Hepatocyte (in vitro differentiated cells): ENCODE data around the gene ARHGAP42.

Experiments
- EZH2phosphoT487 ChIP-seq: fragments of 200-600 bp; sonication (generic); IDR thresholded peaks from one replicate; pipeline ENCODE4 v1.6.1; 2018; ENCODE audit warnings: antibody characterized with exemption, mild to moderate bottlenecking, low read depth, moderate library complexity; ENCODE audit not compliant: unreplicated experiment, severe bottlenecking
- TF ChIP-seq, protein P1 (sequence below): fragments of 200-600 bp; sonication (generic); IDR thresholded peaks from 2 replicates; pipeline ENCODE4 v1.5.1; 2016; ENCODE audit warnings: antibody characterized with exemption, mild to moderate bottlenecking; ENCODE audit not compliant: poor library complexity

DNA sequence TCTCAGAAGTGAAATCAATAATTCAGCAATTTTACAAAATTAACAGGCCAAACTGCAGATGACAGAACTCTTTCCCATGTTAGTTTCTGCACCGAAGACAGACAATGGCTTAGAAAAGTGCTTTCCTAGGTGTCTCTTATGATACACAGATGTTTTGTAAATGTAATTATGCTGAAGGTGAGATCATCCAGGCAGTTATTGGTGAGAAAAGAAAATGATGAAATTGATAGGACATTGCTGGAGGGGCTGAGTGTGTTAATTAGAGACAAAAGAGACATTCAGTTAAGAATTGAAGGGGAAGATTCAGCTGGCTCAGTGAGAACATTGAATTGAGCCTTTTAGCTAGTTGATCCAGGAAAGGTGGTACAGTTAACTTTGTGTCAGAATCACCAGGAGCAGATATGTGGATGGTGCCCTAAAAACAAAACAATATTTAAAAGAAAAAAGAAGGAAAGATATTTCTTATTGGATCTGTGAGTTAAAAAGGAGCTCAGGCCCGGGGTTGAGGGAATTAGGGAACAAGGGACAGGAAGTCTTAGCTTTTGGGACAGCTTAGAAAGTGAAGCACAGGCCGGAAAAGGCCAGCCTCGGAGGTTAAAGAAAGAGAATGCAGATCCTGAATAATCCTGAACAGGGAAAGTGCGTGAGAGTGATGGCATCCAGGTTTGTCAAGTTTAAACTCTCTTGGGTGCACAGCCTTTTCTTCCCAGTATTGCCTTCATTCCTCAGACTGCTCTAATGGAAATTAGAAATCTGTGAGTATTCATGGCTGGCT, 16.9 kb downstream of the ARHGAP42 start:
- TF ChIP-seq, protein P1, sequence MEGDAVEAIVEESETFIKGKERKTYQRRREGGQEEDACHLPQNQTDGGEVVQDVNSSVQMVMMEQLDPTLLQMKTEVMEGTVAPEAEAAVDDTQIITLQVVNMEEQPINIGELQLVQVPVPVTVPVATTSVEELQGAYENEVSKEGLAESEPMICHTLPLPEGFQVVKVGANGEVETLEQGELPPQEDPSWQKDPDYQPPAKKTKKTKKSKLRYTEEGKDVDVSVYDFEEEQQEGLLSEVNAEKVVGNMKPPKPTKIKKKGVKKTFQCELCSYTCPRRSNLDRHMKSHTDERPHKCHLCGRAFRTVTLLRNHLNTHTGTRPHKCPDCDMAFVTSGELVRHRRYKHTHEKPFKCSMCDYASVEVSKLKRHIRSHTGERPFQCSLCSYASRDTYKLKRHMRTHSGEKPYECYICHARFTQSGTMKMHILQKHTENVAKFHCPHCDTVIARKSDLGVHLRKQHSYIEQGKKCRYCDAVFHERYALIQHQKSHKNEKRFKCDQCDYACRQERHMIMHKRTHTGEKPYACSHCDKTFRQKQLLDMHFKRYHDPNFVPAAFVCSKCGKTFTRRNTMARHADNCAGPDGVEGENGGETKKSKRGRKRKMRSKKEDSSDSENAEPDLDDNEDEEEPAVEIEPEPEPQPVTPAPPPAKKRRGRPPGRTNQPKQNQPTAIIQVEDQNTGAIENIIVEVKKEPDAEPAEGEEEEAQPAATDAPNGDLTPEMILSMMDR = no peak
- TF ChIP-seq EZH2phosphoT487 = no peak
